AG08396 (cell line): ENCODE results near the gene ZNF592.
"Not testable (repeated sequence)": the region's sequence is repeated elsewhere in the genome, so short reads cannot be mapped to it uniquely, and the experiment has no call there.

Source experiments
- DNase-seq: peaks from one replicate; pipeline ENCODE4 v3.0.0; 2012; ENCODE audit warnings: low spot score, mixed read lengths

ZNF592 gene

DNA sequence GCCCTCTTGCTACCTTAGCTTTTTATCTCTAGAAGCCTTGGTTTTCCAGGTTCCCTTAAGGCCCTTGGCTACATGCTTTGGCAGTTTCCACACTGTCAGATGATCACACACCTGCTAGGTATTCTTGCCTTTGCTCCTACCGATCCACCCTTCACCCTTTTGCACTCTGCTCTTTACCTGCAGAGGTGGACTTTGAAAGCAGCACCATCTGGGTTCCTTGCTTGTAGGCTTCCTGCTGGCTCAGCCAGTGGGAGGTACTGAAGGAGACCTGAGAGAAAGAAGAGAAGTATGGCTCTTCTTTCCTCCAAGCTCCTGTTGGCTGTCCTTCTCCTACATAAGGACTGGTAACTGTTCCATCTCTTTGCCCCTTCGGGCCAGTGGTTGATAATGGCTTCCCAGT is 7.3 kb upstream of the ZNF592 start:
- no peak for DNase-seq

DNA sequence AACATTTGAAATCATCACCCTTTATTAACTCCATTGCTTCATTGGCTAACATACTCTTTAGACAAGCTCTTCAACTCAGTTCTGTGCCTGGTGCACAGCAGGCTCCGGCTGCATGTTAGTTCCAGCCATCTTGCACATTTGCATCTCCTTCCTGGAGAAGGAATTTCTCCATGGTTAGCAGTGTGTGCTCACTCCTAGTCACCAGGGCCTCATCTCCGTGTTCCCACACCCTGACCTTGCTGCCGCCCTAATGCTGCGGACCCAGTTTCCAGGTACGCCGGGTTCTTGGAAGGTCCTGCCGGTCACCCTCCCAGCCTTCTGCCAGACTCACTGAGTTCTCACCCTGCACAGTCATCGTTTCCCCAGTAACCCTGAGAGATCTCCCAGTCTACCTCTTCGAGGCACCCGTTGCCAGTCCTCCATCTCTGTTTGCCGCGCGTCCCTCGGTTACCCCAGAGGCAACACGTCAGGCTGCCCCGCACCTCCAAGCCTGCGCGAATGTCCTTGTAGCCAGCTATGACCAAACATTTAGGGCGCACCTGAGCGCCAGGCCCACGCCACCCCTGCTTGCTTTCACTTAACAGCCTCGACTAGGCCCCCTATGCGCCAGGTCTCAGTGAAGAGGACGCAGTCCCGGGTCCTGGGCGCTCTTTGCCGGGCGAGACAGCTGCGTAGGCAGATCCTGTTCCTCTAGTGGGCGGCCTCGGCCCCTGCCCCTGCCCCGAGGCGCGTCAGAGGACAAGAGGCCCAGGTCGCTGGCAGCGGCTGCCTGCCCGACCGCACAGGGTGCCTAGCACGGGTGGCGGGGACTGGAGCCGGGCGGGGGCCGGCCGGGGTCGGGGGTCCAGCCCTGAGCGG is 747 bp upstream of the ZNF592 start:
- DNase-seq = peak; percentile 69

DNA sequence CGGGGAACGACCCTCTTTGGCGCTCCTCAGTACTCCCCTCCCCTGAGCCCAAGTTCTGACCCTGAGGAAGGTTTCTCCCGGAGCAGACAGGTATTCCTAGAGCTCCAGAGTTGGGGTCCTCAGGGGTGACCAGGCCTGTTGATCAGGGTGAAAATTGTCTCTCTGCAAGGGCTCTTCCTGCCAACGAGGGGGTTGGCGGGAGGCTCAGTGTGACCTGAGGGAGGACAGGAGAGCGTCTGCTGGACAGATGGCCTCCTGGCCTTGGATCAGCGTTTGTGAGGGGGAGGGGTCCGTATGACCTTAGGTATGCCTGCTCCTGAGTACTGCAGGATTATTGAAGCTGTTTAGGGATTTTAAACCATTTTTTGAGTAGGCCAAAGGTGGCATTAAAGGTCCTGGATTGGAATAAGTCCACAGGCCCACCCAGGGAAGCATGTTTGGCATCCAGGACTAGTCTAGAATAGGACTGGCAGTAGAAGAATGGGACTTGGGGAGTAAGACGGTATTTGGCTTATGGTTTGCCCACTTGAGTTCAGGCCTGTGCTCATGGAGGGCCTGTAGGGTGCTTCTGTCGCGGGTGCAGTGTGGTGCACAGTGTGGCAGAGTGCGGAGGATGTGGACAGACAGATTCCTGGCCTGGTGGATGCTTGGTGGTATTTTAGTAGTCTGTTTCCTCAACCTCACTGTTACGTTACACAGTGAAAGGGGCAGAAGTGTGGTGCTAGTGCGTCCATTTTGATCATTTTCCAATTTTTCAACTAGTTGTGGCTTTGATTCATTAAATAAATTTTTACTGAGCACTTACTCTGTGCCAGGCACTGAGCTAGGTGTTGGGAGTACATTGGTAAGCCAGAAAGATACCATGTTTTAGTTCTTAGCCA is 959 bp downstream of the ZNF592 start:
- no peak for DNase-seq

DNA sequence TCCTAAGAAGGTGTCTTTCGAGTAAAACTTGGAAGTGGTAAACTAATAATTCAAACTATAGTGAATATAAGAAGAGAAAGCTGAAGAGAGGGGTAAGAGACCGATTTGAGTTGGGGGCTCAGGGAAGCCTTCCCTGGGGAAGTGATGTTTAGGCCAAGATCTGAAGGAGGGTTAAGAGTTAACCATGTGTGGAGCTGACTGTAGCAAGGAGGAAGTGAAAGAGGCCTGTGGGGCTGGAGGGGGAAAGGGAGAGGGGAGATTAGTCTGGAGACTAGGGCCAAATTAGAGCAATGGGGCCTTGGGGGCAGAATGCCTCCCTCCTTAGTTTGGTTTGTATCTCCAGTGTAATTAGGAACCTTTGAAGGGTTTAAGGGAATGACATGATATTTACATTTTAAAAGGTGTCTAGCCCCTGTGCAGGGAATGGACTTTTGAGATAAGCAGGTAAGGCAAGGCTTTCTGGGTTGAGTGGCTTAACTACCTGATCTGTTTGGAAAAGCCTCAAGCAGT is 2.2 kb downstream of the ZNF592 start:
- no peak for DNase-seq

DNA sequence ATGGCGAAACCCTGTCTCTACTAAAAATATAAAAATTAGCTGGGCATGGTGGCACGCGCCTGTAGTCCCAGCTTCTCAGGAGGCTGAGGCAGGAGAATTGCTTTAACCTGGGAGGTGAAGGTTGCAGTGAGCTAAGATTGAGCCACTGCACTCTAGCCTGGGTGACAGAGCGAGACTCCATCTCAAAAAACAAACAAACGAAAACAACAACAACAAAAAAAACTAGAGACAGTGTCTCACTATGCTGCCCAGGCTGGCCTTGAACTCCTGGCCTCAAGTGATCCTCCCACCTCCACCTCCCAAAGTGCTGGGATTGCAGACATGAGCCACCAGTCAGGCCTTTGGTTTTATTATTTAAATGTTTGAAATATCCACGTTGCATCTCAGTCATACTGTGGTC is 3.3 kb downstream of the ZNF592 start:
- DNase-seq = not testable (repeated sequence)

DNA sequence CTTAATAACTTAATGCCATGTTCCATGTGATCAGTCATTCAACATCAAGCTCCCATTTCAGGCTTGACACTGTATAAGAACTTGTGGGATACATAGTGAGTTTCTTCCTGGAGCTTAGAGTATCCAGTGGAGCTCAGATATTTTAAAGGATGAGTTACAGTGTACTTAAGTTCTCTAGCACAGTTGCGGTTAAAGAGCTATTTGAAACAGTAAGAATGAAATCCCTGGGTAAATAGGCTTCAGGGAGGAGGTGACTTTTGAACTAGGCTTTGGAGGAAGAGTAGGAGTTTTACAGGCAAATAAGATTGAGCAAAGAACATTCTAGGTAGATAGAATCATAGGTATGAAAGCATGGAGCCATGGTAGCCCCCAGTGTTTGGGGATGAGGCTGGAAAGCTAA is 3.8 kb downstream of the ZNF592 start:
- DNase-seq = no peak

DNA sequence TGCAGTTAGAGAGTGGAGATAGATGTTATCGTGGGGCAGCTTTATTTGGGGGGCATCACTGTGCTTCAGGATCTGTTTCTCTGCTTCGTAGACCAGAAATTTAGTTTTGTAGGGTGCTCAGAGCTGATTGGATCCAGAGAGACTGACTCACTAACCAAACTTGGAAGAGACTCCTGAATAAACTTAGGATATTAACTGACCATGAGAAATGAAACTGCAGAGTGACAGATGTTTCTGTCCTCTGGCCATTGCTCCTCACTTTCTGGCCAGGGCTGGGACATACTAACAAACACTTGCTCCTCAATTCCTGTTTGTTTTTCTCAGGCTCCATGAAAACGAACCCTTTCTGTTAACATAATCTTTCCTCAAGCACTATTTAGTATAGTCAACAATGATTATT is 4.3 kb downstream of the ZNF592 start:
- DNase-seq = peak; percentile 39

DNA sequence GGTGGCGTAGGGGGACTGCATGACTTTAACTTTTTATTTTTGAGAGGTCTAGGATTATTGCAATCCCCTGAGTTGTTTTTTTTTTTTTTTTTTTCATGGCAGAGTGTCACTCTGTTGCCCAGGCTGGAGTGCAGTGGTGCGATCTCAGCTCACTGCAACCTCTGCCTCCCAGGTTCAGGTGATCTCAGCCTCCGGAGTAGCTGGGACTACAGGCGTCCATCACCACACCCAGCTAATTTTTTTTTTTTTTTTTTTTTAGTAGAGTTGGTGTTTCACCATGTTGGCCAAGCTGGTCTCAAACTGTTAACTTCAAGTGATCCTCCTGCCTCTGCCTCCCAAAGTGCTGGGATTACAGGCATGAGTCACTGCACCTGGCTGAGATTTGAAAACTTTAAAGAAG is 6.5 kb downstream of the ZNF592 start:
- DNase-seq = not testable (repeated sequence)

DNA sequence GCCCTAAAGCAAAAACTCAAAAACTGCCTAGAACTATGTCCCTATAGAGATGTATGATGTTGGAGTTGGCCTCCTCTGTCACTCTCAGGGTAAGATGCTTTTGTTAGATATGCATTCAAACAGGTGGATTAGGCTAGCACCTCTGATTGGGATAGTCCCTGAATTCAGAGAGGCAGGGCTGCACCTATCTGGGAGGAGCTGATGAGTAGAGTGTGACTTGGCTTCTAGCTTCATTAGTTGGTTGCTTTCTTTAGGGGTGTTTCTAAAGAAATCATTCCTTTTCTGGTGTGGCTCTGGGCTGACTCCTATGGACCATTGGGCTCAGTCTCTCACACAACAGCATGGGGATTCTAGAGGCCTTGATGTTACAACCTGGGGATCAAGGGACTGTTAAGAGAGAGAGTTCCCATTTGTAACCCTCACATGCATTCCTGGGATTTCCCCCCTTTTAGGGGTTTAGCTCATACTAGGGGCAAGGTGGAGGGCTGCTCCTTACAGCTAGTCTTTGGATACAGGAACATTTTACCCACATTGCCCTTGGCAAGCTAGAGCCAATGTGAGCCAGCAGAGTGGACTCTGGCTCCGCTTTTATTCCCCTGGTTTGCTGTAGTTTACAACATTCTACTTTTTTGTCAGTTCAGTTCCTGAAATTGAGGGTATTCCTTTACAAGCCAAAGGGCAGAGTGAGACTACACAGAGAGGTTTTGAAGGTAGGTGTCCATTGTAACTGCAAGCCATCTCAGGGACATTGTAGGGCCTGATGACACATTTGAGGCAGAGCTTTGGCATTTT is 7.5 kb downstream of the ZNF592 start:
- DNase-seq = no peak

DNA sequence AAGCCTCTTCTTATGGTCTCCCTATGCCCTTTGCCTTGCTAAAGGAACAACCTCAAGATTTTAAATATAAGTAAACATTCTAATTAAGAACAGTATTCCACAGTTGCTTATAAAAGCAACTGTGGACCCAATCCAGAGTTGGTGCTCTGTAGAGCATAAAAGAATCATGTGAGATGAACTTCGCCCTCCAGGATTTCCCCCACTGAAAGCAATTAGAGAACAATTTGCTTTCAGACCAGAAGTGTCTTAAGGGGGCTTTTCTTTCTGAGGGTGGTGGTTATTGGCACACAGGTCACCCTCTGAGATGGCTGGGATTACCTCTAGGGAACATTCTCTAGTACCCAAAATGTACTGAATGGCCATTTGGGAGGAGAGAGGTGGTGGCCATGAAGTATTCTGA is 10.6 kb downstream of the ZNF592 start:
- DNase-seq = no peak

DNA sequence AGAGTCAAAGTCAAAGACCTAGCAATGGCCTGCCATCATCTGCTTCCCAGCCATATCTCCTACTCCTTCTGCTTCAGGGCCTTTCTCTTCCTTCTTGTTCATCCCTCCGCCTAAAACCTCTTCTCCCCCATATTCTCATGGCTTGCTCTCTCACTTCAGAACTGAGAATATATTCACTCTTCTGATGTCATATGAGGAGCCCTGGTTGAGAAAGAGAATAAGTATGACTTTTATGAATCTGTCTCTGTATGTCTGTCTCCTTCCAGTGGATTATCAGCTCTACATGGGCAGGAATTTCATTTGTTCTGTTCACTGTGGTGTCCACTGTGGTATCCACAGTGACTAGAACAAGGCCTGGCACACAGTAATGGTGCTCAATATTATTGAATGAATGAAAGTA is 11.8 kb downstream of the ZNF592 start:
- no peak for DNase-seq

DNA sequence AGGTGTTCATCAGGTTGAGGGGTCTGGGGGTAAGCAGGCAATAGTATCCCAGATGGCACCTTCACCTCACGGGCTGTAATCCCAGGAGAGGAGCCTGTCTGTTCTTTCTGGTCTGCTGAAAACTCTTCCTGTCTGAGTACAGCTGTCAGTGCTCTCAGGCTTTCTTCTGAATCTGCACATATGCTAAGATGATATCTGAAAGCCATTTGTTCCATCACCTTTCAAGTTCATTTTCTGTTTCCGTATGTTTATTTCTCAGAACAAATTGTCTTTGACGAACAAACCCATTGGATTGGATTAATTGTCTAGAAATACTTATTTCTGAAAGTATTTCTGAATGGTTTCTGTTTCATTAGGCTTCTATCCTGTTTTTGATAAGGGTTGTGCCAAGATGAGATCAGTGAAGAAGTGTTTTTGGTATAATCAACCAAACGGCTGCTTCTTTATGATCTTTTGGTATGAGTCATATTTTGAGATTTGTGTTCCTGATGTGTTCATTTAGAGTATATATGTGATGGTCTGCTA is 13.3 kb downstream of the ZNF592 start:
- DNase-seq = no peak

DNA sequence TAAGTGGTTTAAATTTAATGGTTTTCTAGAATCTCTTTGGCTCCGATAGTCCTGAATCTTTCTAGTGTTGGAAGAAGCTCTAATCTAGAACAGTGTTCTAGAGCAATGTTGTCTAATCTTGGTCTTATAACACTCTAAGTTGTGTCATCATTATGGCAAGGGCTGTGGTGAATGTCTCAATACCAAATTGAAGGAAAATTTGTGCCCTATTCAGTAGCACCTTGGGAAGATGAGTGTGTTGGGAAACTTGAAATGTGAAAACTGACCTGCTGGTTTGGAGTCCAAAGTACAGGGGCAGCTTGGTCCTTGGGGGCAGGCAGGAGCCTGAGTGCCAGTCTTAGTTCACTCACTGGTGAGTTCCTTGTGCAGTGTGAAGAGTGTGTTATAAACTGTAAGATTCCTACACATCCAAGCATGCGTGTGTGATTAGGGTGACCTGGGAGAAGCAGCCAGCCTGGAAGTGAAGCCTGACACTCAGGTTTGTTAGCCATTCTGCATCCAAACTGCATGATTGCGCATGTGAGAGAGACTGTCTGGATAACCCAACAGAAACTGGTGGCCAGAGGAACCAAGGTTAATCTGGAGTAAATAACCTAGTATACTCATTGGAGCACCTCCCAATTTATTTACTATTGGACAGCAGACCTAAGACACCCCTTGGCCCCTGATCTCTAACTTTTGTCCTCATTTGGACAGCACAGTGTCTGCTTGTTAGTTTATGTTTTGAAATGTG is 14.6 kb downstream of the ZNF592 start:
- DNase-seq = no peak

DNA sequence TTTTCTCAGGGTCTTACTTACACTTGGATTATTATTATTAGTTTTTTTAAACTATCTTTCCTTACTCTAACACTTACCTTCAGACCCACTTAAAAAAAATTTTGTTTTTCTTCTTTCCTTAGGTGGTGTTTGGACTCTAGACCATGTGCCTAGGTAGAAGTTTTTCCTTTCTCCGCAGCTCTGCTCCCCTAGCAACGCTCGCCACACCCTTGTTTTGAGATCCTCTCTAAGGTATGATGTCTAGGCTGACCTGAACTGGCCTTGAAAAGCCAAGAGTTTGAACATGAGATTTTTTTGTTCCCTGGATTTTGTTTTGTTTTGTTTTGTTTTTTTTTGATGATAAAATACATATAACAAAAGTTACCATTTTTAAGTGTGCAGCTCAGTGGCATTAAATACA is 16.2 kb downstream of the ZNF592 start:
- DNase-seq = no peak

DNA sequence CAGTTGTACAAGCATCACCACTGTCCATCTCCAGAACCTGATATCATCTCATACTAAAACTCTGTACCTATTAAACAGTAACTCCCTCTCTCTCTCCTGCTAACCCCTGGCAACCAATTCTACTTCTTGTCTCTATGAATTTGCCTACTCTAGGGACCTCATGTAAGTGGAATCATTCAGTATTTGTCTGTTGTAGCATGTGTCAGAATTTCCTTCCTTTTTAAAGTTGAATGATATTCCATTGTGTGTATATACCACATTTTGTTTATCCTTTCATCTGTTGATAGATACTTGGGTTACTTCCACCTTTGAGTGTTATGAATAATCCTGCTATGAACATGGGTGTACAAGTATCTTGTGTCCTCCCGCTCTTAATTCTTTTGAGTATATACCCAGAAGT is 16.6 kb downstream of the ZNF592 start:
- no peak for DNase-seq

DNA sequence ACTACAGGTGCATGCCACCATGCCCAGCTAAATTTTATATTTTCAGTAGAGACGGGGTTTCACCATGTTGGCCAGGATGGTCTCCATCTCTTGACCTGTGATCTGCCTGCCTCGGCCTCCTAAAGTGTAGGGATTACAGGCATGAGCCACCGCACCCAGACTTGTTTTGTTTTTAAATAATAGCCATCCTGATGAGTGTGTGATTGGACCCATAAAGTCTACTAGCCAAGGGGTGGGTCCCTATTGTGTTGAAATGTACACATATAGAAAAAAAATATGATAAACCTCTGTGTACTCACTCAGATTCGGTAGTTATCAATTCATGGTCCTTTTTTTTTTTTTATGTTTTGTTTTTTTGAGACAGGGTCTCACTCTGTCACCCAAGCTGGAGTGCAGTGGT is 17.3 kb downstream of the ZNF592 start:
- no peak for DNase-seq

DNA sequence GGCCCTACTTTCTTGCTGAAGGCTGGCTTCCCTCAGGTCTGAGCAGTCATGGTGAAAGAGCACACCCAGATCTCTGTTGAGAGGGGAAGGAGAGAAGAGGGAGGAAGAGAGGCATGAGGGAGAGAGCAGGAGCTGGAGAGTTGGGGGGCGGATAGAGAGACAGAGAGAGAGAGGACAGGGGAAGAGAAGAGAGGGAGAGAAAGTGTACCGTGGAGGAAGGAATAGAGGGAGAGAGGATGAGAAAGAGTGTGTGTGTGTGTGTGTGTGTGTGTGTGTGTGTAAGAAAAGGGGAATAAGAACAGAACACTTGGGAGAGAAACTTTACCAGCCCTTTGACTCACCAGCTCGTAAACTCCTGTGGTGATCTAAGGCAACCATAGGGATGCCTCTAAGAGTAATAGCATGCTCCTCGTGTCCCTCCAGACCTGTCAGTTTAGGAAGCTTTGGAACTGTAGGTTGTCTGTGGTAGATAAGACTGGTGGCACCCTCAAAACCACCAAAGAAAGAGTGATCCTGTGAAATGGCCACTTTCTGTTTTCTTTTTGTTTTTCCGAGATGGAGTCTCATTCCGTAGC is 18.2 kb downstream of the ZNF592 start:
- no peak for DNase-seq

DNA sequence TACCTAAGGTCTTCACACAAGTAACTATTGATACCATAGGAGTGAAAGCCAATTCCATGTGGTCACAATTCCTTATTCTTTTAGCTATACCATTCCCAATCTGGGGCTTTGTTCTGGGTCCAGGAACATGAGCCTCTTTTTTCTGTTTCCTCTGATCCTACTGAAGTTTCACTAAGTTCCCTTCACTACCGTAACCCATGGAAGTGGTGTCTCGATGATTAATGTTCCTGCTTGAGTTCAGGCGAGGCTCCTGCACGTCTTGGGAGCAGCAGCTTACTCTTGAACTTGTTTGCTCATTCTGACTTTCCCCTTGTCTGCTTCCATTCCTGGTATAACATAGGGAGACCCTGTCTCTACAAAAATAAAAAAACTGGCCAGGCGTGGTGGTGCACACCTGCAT is 23.6 kb downstream of the ZNF592 start:
- DNase-seq = no peak

DNA sequence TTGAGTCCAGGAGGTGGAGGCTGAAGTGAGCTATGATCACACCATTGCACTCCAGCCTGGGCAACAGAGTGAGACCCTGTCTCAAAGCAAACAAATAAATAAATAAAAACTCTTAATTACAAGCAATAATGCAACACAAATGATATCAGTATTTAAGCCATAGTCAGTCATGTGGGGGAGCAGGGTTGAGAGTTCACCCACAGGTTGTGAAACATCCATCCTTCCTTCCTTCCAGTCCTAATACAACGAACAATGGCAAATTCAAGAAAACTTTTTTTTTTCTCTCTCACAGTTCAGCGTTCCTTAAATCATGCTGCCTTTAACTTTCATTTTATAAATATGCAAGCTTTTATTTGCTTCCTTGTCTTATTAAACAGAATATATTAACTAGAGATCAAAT is 24.1 kb downstream of the ZNF592 start:
- no peak for DNase-seq

DNA sequence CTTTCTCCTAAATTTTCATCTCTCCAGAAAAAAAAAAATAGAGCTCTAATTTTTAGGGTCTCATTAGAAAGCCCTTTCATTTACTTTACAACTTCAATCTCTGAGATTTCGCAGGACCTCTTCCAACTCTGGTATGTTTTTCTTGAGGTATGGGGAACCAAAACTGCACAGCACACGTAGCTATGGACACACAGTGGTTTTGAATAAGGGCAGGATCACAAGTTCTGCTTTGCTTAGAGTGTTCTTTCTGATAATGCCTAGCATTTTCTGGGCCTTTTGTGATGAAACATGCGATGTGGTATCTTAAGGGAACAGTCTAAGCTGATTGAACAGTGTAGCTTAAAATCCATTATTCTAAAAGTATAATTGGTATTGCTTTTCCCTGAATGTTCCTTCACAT is 25.3 kb downstream of the ZNF592 start:
- no peak for DNase-seq

DNA sequence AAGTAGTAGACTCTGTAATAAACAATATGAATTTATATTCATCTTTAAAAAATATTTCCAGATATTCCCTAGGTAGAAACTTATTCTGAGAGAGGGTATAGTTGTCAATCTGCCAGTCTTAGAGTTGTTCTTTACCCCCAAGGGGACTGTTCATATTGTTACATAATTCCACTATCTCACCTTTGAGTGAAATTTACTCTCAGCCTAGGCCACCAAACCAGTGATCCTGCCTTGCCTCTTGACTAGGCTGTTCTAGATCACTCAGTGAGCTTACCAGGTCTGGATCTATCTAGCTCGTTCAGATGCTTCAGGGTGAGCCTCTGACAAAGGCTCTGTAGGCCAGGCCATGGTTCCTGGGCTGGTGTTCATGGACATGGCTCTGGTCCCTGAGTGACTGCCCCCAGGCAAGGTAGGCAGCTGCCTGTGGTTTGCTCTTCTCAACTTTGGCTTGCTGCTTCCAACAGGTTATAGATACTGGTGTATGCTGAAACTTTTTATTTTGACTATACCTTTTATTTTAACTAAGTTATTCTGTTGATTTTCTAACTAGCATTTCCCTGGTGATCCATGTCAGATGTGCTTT is 27.6 kb downstream of the ZNF592 start:
- DNase-seq = no peak
